BLaER1 treated with 17β-estradiol and CSF1 and Interleukin-3, amounts not matched to agents 10 nM and 100 nM (cell line): ENCODE measurements around the gene CLCNKB.
A peak's percentile ranks its signal among the peaks of the same experiment; 100 is the strongest.

Source experiments
- H3K27ac ChIP-seq, 11 experiments: shearing (Covaris generic); formaldehyde crosslinking; 2 replicates each; pipeline ENCODE4 v1.8.1; 2022
- H3K27me3 ChIP-seq, 11 experiments: shearing (Covaris generic); formaldehyde crosslinking; 2 replicates each; pipeline ENCODE4 v1.8.1; 2022
- H3K36me3 ChIP-seq, 11 experiments: shearing (Covaris generic); formaldehyde crosslinking; 2 replicates each; pipeline ENCODE4 v1.8.1; 2022
- H3K4me1 ChIP-seq, 10 experiments: shearing (Covaris generic); formaldehyde crosslinking; 2 replicates each; pipeline ENCODE4 v1.8.1; 2022
- H3K4me2 ChIP-seq, 11 experiments: shearing (Covaris generic); formaldehyde crosslinking; 2 replicates each; pipeline ENCODE4 v1.8.1; 2022
- H3K4me3 ChIP-seq, 10 experiments: shearing (Covaris generic); formaldehyde crosslinking; 2 replicates each; pipeline ENCODE4 v1.8.1; 2022
- H3K9ac ChIP-seq, 11 experiments: shearing (Covaris generic); formaldehyde crosslinking; 2 replicates each; pipeline ENCODE4 v1.8.1; 2022
- H3K9me3 ChIP-seq, 11 experiments: shearing (Covaris generic); formaldehyde crosslinking; replicated peaks in 1 of 11; 2 replicates each; pipeline ENCODE4 v1.8.1; 2022
- H4K20me1 ChIP-seq, 11 experiments: shearing (Covaris generic); formaldehyde crosslinking; 2 replicates each; pipeline ENCODE4 v1.8.1; 2022
- Cebpa-rat ChIP-seq, 11 experiments: shearing (Covaris generic); IDR thresholded peaks; 2 replicates each; pipeline ENCODE4 v1.8.1; 2022

Gene CLCNKB

DNA sequence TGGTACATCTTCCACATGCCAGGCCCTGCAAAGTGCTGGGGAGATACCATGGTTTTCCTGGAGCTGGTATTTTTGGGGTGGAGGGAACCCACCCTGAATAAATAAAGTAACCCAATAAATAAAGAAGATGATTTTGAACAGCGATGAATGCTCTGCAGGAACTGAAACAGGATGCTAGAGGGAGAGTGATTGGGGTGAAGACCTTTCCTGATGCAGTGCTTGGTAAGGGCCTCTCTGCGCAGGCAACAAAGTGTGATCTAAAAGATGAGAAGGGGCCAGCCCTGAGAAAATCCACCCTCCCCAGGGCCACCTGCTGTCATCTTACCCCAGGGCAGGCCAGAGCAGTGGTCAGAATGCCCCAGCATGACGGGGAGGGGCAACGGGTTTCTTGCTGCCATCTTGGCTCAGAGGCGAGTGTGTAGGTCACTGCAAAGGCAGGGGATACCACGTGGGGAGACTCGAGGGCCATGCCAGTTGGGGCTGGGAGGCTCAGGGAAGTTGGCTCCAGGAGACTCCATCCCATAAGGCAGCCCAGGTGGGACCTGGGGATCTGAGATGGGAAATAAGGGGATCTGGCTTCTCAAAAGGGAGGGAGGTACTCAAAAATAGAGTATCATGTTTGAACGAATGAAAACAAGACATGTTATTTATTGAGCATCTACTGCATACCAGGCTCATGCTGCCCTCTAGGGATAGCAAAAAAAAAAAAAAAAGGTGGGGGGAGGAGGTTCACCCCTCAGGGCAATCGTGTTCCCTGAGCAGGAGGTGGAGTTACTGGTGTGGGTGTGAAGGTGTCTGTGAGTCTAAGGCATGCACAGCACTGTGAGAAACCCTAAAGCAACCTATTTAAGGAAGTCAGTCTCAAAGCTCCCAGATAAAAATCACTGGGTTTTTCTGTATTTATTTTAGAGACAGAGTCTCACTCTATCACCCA lies 36.8 kb upstream of the CLCNKB start:
- Histone ChIP-seq H3K36me3 (no peaks in the 10 kb centered on the region), H3K4me3 (no peak overlapping the region), H4K20me1 (no peaks in the 10 kb centered on the region), H3K27me3 (no peaks in the 10 kb centered on the region), H3K4me2 (peak overlapping the region; percentile 37 to 90 (median 79)), H3K27ac (peak overlapping the region in 3 of 11 experiments; percentile 35 to 60 (median 53); a peak in 3 of 22 replicates), H3K9ac (peak overlapping the region in 4 of 11 experiments; percentile 21 to 56 (median 47); a peak in 5 of 22 replicates), H3K4me1 (peaks cover 39 to 74% (median 56%) of the 10 kb centered on the region in 10 experiments), H3K9me3 (no peaks in the 10 kb centered on the region)
- no peak for TF ChIP-seq Cebpa-rat (IDR thresholded peaks at IDR 0.05)

DNA sequence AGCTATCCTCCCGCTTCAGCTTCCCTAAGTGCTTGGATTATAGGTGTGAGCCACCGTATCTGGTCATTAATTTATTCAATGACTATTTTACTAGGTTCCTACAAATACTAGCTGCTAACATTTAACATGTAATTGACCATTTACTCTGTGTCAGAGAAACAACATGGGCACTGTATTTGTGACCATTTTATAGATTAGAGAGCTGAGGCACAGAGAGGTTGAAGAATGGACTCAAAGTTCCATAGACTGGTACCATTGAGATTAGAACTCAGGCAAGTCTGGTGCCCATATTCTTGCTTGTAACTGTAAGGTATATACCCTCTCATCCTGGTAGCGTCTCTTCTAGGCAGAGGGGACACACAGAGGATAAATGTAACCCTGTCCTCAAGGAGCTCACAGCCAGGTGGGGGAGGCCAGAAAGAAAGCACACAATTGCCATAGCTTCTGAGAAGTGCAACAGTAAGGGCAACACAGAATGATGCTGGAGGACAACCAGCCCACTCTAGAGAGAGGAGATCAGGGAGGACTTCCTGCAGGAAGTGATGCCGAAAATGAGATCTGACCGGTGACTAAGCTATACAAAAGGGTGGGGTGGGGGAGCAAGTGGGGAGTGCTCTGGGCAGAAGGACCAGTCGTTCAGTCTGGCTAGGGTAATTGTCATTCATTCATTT lies 35.8 kb upstream of the CLCNKB start:
- Histone ChIP-seq H3K9ac (no peak overlapping the region), H3K27me3 (no peaks in the 10 kb centered on the region), H3K4me3 (no peak overlapping the region), H3K9me3 (no peaks in the 10 kb centered on the region), H4K20me1 (no peaks in the 10 kb centered on the region), H3K27ac (no peak overlapping the region), H3K4me2 (peak overlapping the region in 9 of 11 experiments; percentile 18 to 90 (median 79); a peak in 14 of 22 replicates), H3K36me3 (no peaks in the 10 kb centered on the region), H3K4me1 (peaks cover 49 to 84% (median 66%) of the 10 kb centered on the region in 10 experiments)
- TF ChIP-seq Cebpa-rat (IDR thresholded peaks at IDR 0.05), result no peak

- Histone ChIP-seq H3K4me2 (no peak overlapping the region; a peak in 1 of 22 replicates), H3K27me3 (no peaks in the 10 kb centered on the region)
These were observed 34.5 kb upstream of the CLCNKB start for GRCh38 chr1:16009030-16009460.

DNA sequence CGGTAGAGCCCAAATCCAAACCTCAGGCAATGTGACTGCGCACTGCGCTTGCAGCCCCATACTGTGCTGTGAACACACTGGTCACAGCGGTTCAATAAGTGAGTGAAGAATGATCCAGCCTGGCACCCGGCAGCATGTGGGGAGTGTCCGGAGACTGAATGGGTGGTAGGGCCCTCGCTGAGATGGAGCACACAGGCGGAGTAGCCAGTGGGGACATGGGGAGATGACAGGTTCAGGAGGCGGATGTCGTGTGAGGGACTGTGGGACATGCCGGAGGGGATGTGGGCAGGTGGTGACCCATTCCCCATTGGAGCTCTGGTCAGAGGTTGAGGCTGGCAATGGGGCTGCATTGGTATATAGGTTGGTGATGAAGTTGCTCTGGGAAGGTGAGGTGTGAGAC lies 33.9 kb upstream of the CLCNKB start:
- Histone ChIP-seq H3K9ac (no peak overlapping the region), H3K9me3 (no peaks in the 10 kb centered on the region), H3K27me3 (no peaks in the 10 kb centered on the region), H3K36me3 (no peaks in the 10 kb centered on the region), H3K4me1 (peaks cover 61 to 89% (median 74%) of the 10 kb centered on the region in 10 experiments), H3K4me3 (no peak overlapping the region), H3K4me2 (no peak overlapping the region), H4K20me1 (no peaks in the 10 kb centered on the region), H3K27ac (no peak overlapping the region)
- TF ChIP-seq Cebpa-rat (IDR thresholded peaks at IDR 0.05), result no peak

More at GRCh38 chr1:16009030-16009460, 34.5 kb upstream of the CLCNKB start:
- no peak for TF ChIP-seq Cebpa-rat (IDR thresholded peaks at IDR 0.05)
- 0 out of 22 replicates have a peak overlapping the region, but pooled peaks of 1 of the 11 experiments have one; percentile 7 for H3K9ac ChIP-seq
- H3K4me1 ChIP-seq, result peaks cover 60 to 89% (median 74%) of the 10 kb centered on the region in 10 experiments
- no peaks in the 10 kb centered on the region for H3K9me3 ChIP-seq
- H3K4me3 ChIP-seq, result no peak overlapping the region
- no peaks in the 10 kb centered on the region for H3K36me3 ChIP-seq
- no peak overlapping the region for H3K27ac ChIP-seq
- H4K20me1 ChIP-seq, result no peaks in the 10 kb centered on the region

- Histone ChIP-seq H4K20me1 (no peaks in the 10 kb centered on the region), H3K27me3 (no peaks in the 10 kb centered on the region), H3K4me2 (peak overlapping the region in 1 of 11 experiments; percentile 91; a peak in 1 of 22 replicates), H3K4me3 (no peak overlapping the region), H3K27ac (no peak overlapping the region), H3K4me1 (peaks cover 62 to 89% (median 74%) of the 10 kb centered on the region in 10 experiments), H3K9me3 (no peaks in the 10 kb centered on the region), H3K36me3 (no peaks in the 10 kb centered on the region), H3K9ac (no peak overlapping the region; a peak in 1 of 22 replicates)
- no peak for TF ChIP-seq Cebpa-rat (IDR thresholded peaks at IDR 0.05)
These were observed 32.7 kb upstream of the CLCNKB start for GRCh38 chr1:16010837-16011236.

DNA sequence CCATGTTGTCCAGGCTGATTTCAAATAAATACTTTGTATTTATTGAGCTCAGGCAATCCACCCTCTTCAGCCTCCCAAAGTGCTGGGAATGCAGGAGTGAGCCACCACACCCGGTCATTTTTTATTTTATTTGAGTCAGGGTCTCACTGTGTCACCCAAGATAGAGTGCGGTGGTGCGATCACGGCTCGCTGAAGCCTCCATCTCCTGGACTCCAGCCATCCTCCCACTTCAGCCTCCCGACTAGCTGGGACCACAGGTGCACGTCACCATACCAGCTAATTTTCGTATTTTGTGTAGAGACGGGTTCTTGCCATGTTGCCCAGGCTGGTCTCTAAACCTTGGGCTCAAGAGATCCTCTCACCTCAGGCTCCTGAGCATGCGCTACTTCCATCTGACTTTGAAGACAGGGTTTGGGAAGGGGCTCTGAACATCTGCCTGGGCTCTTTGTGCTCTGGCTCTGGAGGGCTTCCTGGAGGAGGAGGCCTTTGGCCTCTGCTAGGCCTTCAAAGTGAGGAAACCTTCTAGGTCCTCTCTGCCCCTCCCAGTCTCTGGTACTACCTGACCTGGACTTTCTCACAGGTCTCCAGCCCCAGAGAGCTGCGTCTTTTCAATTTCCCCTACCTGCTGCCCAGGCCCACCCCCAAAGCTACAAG lies 31.5 kb upstream of the CLCNKB start:
- Histone ChIP-seq H3K4me3 (peak overlapping the region in 8 of 10 experiments; percentile 42 to 69 (median 54); a peak in 11 of 20 replicates), H4K20me1 (no peaks in the 10 kb centered on the region), H3K27me3 (no peaks in the 10 kb centered on the region), H3K4me1 (peaks cover 62 to 89% (median 74%) of the 10 kb centered on the region in 10 experiments), H3K27ac (peak overlapping the region; percentile 74 to 94 (median 86); a peak in 21 of 22 replicates), H3K9me3 (no peaks in the 10 kb centered on the region), H3K4me2 (peak overlapping the region; percentile 80 to 91 (median 87)), H3K9ac (peak overlapping the region; percentile 76 to 86 (median 83); a peak in 21 of 22 replicates), H3K36me3 (no peaks in the 10 kb centered on the region)
- TF ChIP-seq Cebpa-rat (IDR thresholded peaks at IDR 0.05), result no peak

- H3K4me1 ChIP-seq, result peaks cover 63 to 89% (median 74%) of the 10 kb centered on the region in 10 experiments
- H3K27me3 ChIP-seq, result no peaks in the 10 kb centered on the region
- H3K27ac ChIP-seq, result peak overlapping the region; percentile 74 to 94 (median 86)
These were observed 30.9 kb upstream of the CLCNKB start for GRCh38 chr1:16012590-16013219.

GRCh38 chr1:16013220-16013907 lies 30.2 kb upstream of the CLCNKB start:
- H3K4me2 ChIP-seq, result peak overlapping the region; percentile 80 to 91 (median 87)
- H4K20me1 ChIP-seq, result no peaks in the 10 kb centered on the region
- peak overlapping the region; percentile 74 to 94 (median 86) for H3K27ac ChIP-seq
- H3K36me3 ChIP-seq, result no peaks in the 10 kb centered on the region
- H3K9me3 ChIP-seq, result no peaks in the 10 kb centered on the region
- no peak for TF ChIP-seq Cebpa-rat (IDR thresholded peaks at IDR 0.05)
- H3K9ac ChIP-seq, result peak overlapping the region; percentile 76 to 86 (median 83); a peak in 21 of 22 replicates
- H3K27me3 ChIP-seq, result no peaks in the 10 kb centered on the region
- peaks cover 63 to 93% (median 75%) of the 10 kb centered on the region in 10 experiments for H3K4me1 ChIP-seq
- peak overlapping the region; percentile 32 to 69 (median 54); a peak in 19 of 20 replicates for H3K4me3 ChIP-seq

More at GRCh38 chr1:16012590-16013219, 30.9 kb upstream of the CLCNKB start:
- TF ChIP-seq Cebpa-rat (IDR thresholded peaks at IDR 0.05), result peak in 3 of 11 experiments; percentile 22 to 45 (median 32); a peak in 1 of 22 replicates
- peak overlapping the region; percentile 32 to 69 (median 54); a peak in 19 of 20 replicates for H3K4me3 ChIP-seq
- peak overlapping the region; percentile 76 to 86 (median 83) for H3K9ac ChIP-seq
- no peaks in the 10 kb centered on the region for H4K20me1 ChIP-seq
- H3K9me3 ChIP-seq, result no peaks in the 10 kb centered on the region
- peak overlapping the region; percentile 80 to 91 (median 87) for H3K4me2 ChIP-seq
- no peaks in the 10 kb centered on the region for H3K36me3 ChIP-seq
